HT1080 (cell line): Measurements from ENCODE around the gene ZNF441. TPM values are rescaled to one million over a fixed set of nuclear protein-coding genes. Genes with fewer than 3 reads are reported as not detected.
A peak's percentile ranks its signal among the peaks of the same experiment; 100 is the strongest.
"Not testable (repeated sequence)": the region's sequence is repeated elsewhere in the genome, so short reads cannot be mapped to it uniquely, and the experiment has no call there.

Experiments used
- DNase-seq: peaks from one replicate; pipeline ENCODE4 v3.0.0-alpha.2; 2015; ENCODE audit warnings: low read depth
- polyA plus RNA-seq, 2 experiments: library from polyadenylated mRNA; depleted of rRNA; stranded (reverse); fragments of >200 nt; gene quantifications; 2 replicates each; pipeline ENCODE4 v1.2.3, GENCODE V29; 2015
- total RNA-seq: library from RNA; depleted of rRNA; stranded (reverse); fragments of >200 nt; shearing (Covaris generic); gene quantifications from 2 replicates; pipeline ENCODE4 v1.2.3, GENCODE V29; 2014; rRNA removed

Gene ZNF441
- total RNA-seq: 2.8 and 3.0 TPM in 2 replicates
- polyA plus RNA-seq (2015; cell fraction: cytosol; rRNA removed): 1.5 and 1.6 TPM in 2 replicates
- 8.9 and 9.1 TPM in 2 replicates for polyA plus RNA-seq (2015; cell fraction: nucleus; rRNA removed)

GRCh38 chr19:11766597-11767591 lies at the start of gene ZNF441:
Gene ZNF441, plus strand, starts transcription at chr19:11767000. Its CDS starts 194 bp downstream, at chr19:11767194.
- peak; percentile 92 for DNase-seq

- no peak for DNase-seq
Measured at GRCh38 chr19:11721681-11722080, 45.1 kb upstream of the ZNF441 start.

- DNase-seq: no peak
Measured at GRCh38 chr19:11722414-11722813, 44.4 kb upstream of the ZNF441 start.

GRCh38 chr19:11729586-11729985 lies 37.2 kb upstream of the ZNF441 start:
- no peak for DNase-seq

- DNase-seq: no peak
Measured at GRCh38 chr19:11735375-11735774, 31.4 kb upstream of the ZNF441 start.

GRCh38 chr19:11736696-11737095 lies 30.1 kb upstream of the ZNF441 start:
- no peak for DNase-seq

GRCh38 chr19:11737964-11738745 lies 28.6 kb upstream of the ZNF441 start:
- peak; percentile 5 for DNase-seq

GRCh38 chr19:11738746-11739620 lies 27.8 kb upstream of the ZNF441 start, which contains the start of gene ZNF823:
Gene ZNF823, minus strand, starts transcription at chr19:11738946. Its CDS starts 127 bp downstream, at chr19:11738819.
- peak; percentile 97 for DNase-seq

GRCh38 chr19:11745869-11746268 lies 20.9 kb upstream of the ZNF441 start:
- no peak for DNase-seq

GRCh38 chr19:11747277-11747676 lies 19.5 kb upstream of the ZNF441 start:
- no peak for DNase-seq

GRCh38 chr19:11749751-11750150 lies 17.0 kb upstream of the ZNF441 start:
- DNase-seq: no peak

GRCh38 chr19:11752244-11752736 lies 14.5 kb upstream of the ZNF441 start:
- no peak for DNase-seq

- DNase-seq: no peak
Measured at GRCh38 chr19:11754663-11755062, 12.1 kb upstream of the ZNF441 start.

GRCh38 chr19:11756965-11757364 lies 9.8 kb upstream of the ZNF441 start:
- no peak for DNase-seq

- DNase-seq: no peak
Measured at GRCh38 chr19:11759805-11760204, 7.0 kb upstream of the ZNF441 start.

- no peak for DNase-seq
Measured at GRCh38 chr19:11763117-11763516, 3.7 kb upstream of the ZNF441 start.

- no peak for DNase-seq
Measured at GRCh38 chr19:11763611-11764010, 3.2 kb upstream of the ZNF441 start.

GRCh38 chr19:11767633-11768133 lies 883 bp downstream of the ZNF441 start:
- peak; percentile 5 for DNase-seq

- no peak for DNase-seq
Measured at GRCh38 chr19:11769995-11770394, 3.2 kb downstream of the ZNF441 start.

- DNase-seq: not testable (repeated sequence)
Measured at GRCh38 chr19:11771520-11771919, 4.7 kb downstream of the ZNF441 start.
